Loucy (cell line): ENCODE results near the gene NADSYN1.

Source experiments
- CTCF ChIP-seq: fragments of 200-600 bp; sonication (generic); conservative IDR thresholded peaks from 2 replicates; pipeline ENCODE4 v1.5.1; 2014; ENCODE audit warnings: mild to moderate bottlenecking, antibody characterized with exemption, low read length
- EZH2phosphoT487 ChIP-seq: fragments of 200-600 bp; IDR thresholded peaks from 2 replicates; pipeline ENCODE4 v1.6.1; 2018; ENCODE audit warnings: antibody characterized with exemption, mild to moderate bottlenecking, moderate library complexity, borderline replicate concordance

- TF ChIP-seq CTCF, result no peak
- TF ChIP-seq EZH2phosphoT487, result no peak
These were observed 25.5 kb downstream of the NADSYN1 start for GRCh38 chr11:71478528-71478840.
